Breast epithelium (tissue), 4 donors: ENCODE data around the gene CCL20. TPM values are rescaled to one million over a fixed set of nuclear protein-coding genes. Genes with fewer than 3 reads are reported as not detected.
"Not testable (repeated sequence)": the region's sequence is repeated elsewhere in the genome, so short reads cannot be mapped to it uniquely, and the experiment has no call there.

ENCODE experiments used
- DNase-seq, 2 donors: peaks; one replicate each; pipeline ENCODE4 v3.0.0-alpha.2; 2019; ENCODE audit warnings: low spot score in 2 of 2
- H3K27ac ChIP-seq, 2 donors: fragments of 200-600 bp; sonication (generic) in 1 of 2; one replicate each; pipeline ENCODE4 v1.5.1; 2016 to 2019; ENCODE audit warnings: mild to moderate bottlenecking in 1 of 2
- H3K27me3 ChIP-seq, 2 donors: fragments of 200-600 bp; sonication (generic) in 1 of 2; one replicate each; pipeline versions ENCODE4 v1.5.1 to v1.6.0; 2017 to 2019; ENCODE audit warnings: control low read depth in 1 of 2, mild to moderate bottlenecking in 1 of 2
- H3K36me3 ChIP-seq: fragments of 200-600 bp; one replicate; pipeline ENCODE4 v1.5.1; 2019
- H3K4me1 ChIP-seq, 2 donors: fragments of 200-600 bp; sonication (generic); one replicate each; pipeline ENCODE4 v1.5.1; 2016 to 2019; ENCODE audit warnings: control low read depth in 1 of 2
- H3K4me3 ChIP-seq, 3 donors: fragments of 200-600 bp; sonication (generic); 1 replicate in 2 of 3; 2 replicates in 1 of 3; pipeline ENCODE4 v1.5.1; 2016 to 2019; ENCODE audit warnings: mild to moderate bottlenecking in 3 of 3, moderate library complexity in 2 of 3
- H3K9me3 ChIP-seq, 2 donors: fragments of 200-600 bp; sonication (generic) in 1 of 2; one replicate each; pipeline ENCODE4 v1.5.1; 2016 to 2019; ENCODE audit warnings: control low read depth in 1 of 2
- CTCF ChIP-seq, 3 donors: fragments of 450-650 bp; IDR thresholded peaks; one replicate each; pipeline ENCODE4 v1.5.1; 2016 to 2017; ENCODE audit warnings: antibody characterized with exemption in 3 of 3, mild to moderate bottlenecking in 3 of 3, moderate library complexity in 3 of 3
- POLR2A ChIP-seq: fragments of 450-650 bp; IDR thresholded peaks from one replicate; pipeline ENCODE4 v1.6.1; 2016; ENCODE audit warnings: antibody characterized with exemption, mild to moderate bottlenecking, moderate library complexity
- POLR2AphosphoS5 ChIP-seq, 3 donors: sonication (generic); formaldehyde crosslinking; IDR thresholded peaks; one replicate each; pipeline ENCODE4 v1.6.1; 2017; ENCODE audit warnings: antibody characterized with exemption in 3 of 3
- intact Hi-C: fragments of 100-400 bp; cut with DNase I; formaldehyde crosslinking; loops from one replicate; pipeline ENCODE4 v1.15.1; 2023; ENCODE audit warnings: low total_unique reads
- total RNA-seq, 3 donors: library from RNA; depleted of rRNA; stranded (reverse); fragments of >200 nt; gene quantifications; one replicate each; pipeline ENCODE4 v1.1.0, GENCODE V29; 2016

The CCL20 gene
- total RNA-seq, 3 donors from 2014 or later, result 1.3 to 6.7 TPM; not detected in 1

- H3K27me3 ChIP-seq, result no peaks in the 10 kb centered on the region
- H3K27ac ChIP-seq, result no peak overlapping the region
- intact Hi-C loops, result no loop called here
- H3K9me3 ChIP-seq, result no peaks in the 10 kb centered on the region
- TF ChIP-seq CTCF (IDR thresholded peaks at IDR 0.05) (no peak), POLR2AphosphoS5 (IDR thresholded peaks at IDR 0.05) (no peak)
- H3K4me1 ChIP-seq, result no peaks in the 10 kb centered on the region
- H3K4me3 ChIP-seq, result no peak overlapping the region
- no peaks in the 10 kb centered on the region for H3K36me3 ChIP-seq
- no peak for DNase-seq
Measured at GRCh38 chr2:227828477-227828912, 14.9 kb downstream of the CCL20 start.

GRCh38 chr2:227829337-227829736 lies 15.7 kb downstream of the CCL20 start:
- Histone ChIP-seq H3K36me3 (no peaks in the 10 kb centered on the region), H3K27me3 (no peaks in the 10 kb centered on the region), H3K9me3 (no peaks in the 10 kb centered on the region), H3K27ac (no peak overlapping the region), H3K4me3 (no peak overlapping the region), H3K4me1 (no peaks in the 10 kb centered on the region)
- TF ChIP-seq POLR2AphosphoS5 (IDR thresholded peaks at IDR 0.05), result no peak
- TF ChIP-seq CTCF (IDR thresholded peaks at IDR 0.05), result no peak
- DNase-seq, result no peak
- intact Hi-C loops, result no loop called here

- intact Hi-C loops, result no loop called here
- Histone ChIP-seq H3K4me1 (no peaks in the 10 kb centered on the region), H3K9me3 (no peaks in the 10 kb centered on the region), H3K4me3 (no peak overlapping the region), H3K27me3 (no peaks in the 10 kb centered on the region), H3K36me3 (no peaks in the 10 kb centered on the region), H3K27ac (no peak overlapping the region)
- TF ChIP-seq POLR2AphosphoS5 (IDR thresholded peaks at IDR 0.05) (no peak), CTCF (IDR thresholded peaks at IDR 0.05) (no peak), POLR2A (no peak)
- DNase-seq, result no peak
Measured at GRCh38 chr2:227834423-227834822, 20.8 kb downstream of the CCL20 start.

GRCh38 chr2:227834916-227835650 lies 21.4 kb downstream of the CCL20 start:
- no peak for DNase-seq
- no peaks in the 10 kb centered on the region for H3K27me3 ChIP-seq
- no peaks in the 10 kb centered on the region for H3K36me3 ChIP-seq
- H3K4me3 ChIP-seq, result no peak overlapping the region
- TF ChIP-seq CTCF (IDR thresholded peaks at IDR 0.05) (no peak), POLR2A (no peak), POLR2AphosphoS5 (IDR thresholded peaks at IDR 0.05) (no peak)
- no peaks in the 10 kb centered on the region for H3K4me1 ChIP-seq
- no peaks in the 10 kb centered on the region for H3K9me3 ChIP-seq
- intact Hi-C loops, result no loop called here
- no peak overlapping the region for H3K27ac ChIP-seq

GRCh38 chr2:227839339-227840129 lies 25.9 kb downstream of the CCL20 start:
- H3K4me3 ChIP-seq, H3K36me3 ChIP-seq, intact Hi-C loops, H3K4me1 ChIP-seq, H3K9me3 ChIP-seq, H3K27ac ChIP-seq, DNase-seq, H3K27me3 ChIP-seq: not testable (repeated sequence)
